ENCODE results near the gene MAPKAPK5. TPM values are rescaled to one million over a fixed set of nuclear protein-coding genes. Genes with fewer than 3 reads are reported as not detected.

MAPKAPK5 gene
- total and polyA plus RNA-seq, 2 donors (not counting 3 experiments of a cell fraction or from before 2014, with no cell fraction given), result 22.8 to 47.1 TPM

DNA sequence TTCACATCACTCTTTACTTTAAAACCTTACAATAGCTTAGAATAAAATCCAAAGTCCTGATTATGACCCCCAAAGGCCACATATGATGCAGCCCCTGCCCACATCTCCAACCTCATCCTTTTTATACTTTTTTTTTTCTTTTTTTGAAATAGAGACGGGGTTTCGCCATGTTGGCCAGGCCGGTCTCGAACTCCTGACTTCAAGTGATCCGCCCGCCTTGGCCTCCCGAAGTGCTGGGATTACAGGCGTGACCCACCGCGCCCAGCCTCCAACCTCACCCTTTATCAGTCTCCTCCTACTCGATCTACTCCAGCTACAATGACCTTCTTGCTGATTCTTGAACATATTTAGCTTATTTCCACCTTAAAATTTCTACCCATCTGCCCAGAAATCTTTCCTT is 1.2 kb upstream of the MAPKAPK5 start:
- ChIA-PET POLR2A (no interaction called here), CTCF (interaction anchor here (0.7 to 1.3 kb wide), 4 partner anchors 19 to 546 kb away, joined by 3 to 5 read pairs (median 3); no protein-coding TSS in a partner anchor)
- H3K79me2 ChIP-seq (ENCODE audit: control insufficient read depth, insufficient read depth, low read length), result peaks cover 59% of the 10 kb centered on the region
- H4K20me1 ChIP-seq (replicated peaks; ENCODE audit: control insufficient read depth, extremely low read depth, insufficient read depth, low read length), result no peaks in the 10 kb centered on the region
- peak overlapping the region; percentile 83 for H3K27ac ChIP-seq (ENCODE audit: insufficient read depth, low read depth, low read length)
- dilution Hi-C loops (cut with MboI; ENCODE audit: extremely low pct_ligation_motif_present, low sequenced_read_pairs), result no loop called here
- intact Hi-C loops (cut with micrococcal nuclease), result loop anchor here (5.0 to 10.0 kb wide), 2 partner anchors 171 to 574 kb away; partner anchors contain the start of genes ERP29, PTPN11 and TMEM116
- H3K36me3 ChIP-seq (ENCODE audit: control insufficient read depth in 2 of 2, extremely low read depth in 1 of 2, insufficient read depth in 2 of 2, low read length in 2 of 2), result peaks cover 4% of the 10 kb centered on the region in 2 experiments
- TF ChIP-seq POLR2AphosphoS5 (IDR thresholded peaks at IDR 0.05; ENCODE audit: insufficient read depth, low read depth, low read length) (no peak), JUN (IDR thresholded peaks at IDR 0.05; ENCODE audit: borderline replicate concordance, insufficient read depth, insufficient read length, low read depth) (no peak)
- TF ChIP-seq, protein P1, sequence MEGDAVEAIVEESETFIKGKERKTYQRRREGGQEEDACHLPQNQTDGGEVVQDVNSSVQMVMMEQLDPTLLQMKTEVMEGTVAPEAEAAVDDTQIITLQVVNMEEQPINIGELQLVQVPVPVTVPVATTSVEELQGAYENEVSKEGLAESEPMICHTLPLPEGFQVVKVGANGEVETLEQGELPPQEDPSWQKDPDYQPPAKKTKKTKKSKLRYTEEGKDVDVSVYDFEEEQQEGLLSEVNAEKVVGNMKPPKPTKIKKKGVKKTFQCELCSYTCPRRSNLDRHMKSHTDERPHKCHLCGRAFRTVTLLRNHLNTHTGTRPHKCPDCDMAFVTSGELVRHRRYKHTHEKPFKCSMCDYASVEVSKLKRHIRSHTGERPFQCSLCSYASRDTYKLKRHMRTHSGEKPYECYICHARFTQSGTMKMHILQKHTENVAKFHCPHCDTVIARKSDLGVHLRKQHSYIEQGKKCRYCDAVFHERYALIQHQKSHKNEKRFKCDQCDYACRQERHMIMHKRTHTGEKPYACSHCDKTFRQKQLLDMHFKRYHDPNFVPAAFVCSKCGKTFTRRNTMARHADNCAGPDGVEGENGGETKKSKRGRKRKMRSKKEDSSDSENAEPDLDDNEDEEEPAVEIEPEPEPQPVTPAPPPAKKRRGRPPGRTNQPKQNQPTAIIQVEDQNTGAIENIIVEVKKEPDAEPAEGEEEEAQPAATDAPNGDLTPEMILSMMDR (IDR thresholded peaks at IDR 0.05; ENCODE audit: extremely low read depth in 1 of 2, insufficient read depth in 1 of 2, low read depth in 1 of 2, low read length in 2 of 2), result no peak
- peaks cover 15% of the 10 kb centered on the region for H3K4me1 ChIP-seq (ENCODE audit: control insufficient read depth, extremely low read depth, insufficient read depth, low read length)
- peak overlapping the region; percentile 93 for H3K4me2 ChIP-seq (ENCODE audit: insufficient read depth, low read length)
- H3K27me3 ChIP-seq (ENCODE audit: control insufficient read depth in 2 of 2, insufficient read depth in 2 of 2, low read length in 2 of 2), result no peaks in the 10 kb centered on the region
- no peaks in the 10 kb centered on the region for H3K9me3 ChIP-seq (replicated peaks; ENCODE audit: control insufficient read depth, insufficient read depth, low read length)
- no peak overlapping the region for H2AFZ ChIP-seq (ENCODE audit: low read depth, low read length)
- no TSS peak for BruUV-seq (replicated peaks)
- H3K9me1 ChIP-seq (replicated peaks; ENCODE audit: control insufficient read depth, extremely low read depth, insufficient read depth, low read length), result no peaks in the 10 kb centered on the region
- peak overlapping the region; percentile 57 to 97 (median 77) for H3K4me3 ChIP-seq (replicated peaks in 1 of 3; ENCODE audit: insufficient read depth in 1 of 3, low read depth in 1 of 3, low read length in 3 of 3)
- H3K9ac ChIP-seq (replicated peaks; ENCODE audit: extremely low read depth, insufficient read depth, low read length), result peak overlapping the region; percentile 87
- FAIRE-seq, result no peak
- DNase-seq (ENCODE audit: low read depth, low spot score), result no peak

DNA sequence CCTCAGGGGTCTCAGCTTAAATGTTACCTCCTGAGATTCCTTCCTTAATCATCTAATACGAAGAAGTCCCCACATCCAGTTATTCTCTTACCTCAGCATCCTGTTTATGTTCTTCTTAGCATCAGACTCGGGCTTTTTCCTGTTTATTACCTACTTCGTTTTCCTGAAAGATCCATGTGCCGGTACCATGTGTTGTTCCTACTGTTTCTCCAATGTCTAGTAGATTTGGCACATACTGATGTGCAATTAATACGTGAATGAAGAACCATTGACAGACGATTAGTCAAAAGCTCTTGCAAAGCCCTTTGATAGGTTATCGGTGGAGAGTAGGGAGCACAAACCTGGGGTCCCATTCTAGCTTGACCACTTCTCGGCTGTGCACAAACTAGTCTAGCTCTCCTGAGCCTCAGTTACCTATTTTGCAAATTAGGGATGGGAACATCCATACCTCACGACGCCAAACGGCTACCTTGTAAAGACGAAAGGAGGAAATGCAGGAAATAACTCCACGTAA is 735 bp upstream of the MAPKAPK5 start:
- Histone ChIP-seq H2AFZ (ENCODE audit: low read depth, low read length) (peak overlapping the region; percentile 67), H3K9me3 (replicated peaks; ENCODE audit: control insufficient read depth, insufficient read depth, low read length) (no peaks in the 10 kb centered on the region), H3K9ac (replicated peaks; ENCODE audit: extremely low read depth, insufficient read depth, low read length) (peak overlapping the region; percentile 87), H3K27ac (ENCODE audit: insufficient read depth, low read depth, low read length) (peak overlapping the region; percentile 83), H3K79me2 (ENCODE audit: control insufficient read depth, insufficient read depth, low read length) (peaks cover 64% of the 10 kb centered on the region), H3K9me1 (replicated peaks; ENCODE audit: control insufficient read depth, extremely low read depth, insufficient read depth, low read length) (no peaks in the 10 kb centered on the region), H3K4me2 (ENCODE audit: insufficient read depth, low read length) (peak overlapping the region; percentile 93), H3K27me3 (ENCODE audit: control insufficient read depth in 2 of 2, insufficient read depth in 2 of 2, low read length in 2 of 2) (no peaks in the 10 kb centered on the region), H3K4me3 (replicated peaks in 1 of 3; ENCODE audit: insufficient read depth in 1 of 3, low read depth in 1 of 3, low read length in 3 of 3) (peak overlapping the region; percentile 57 to 97 (median 77)), H3K4me1 (ENCODE audit: control insufficient read depth, extremely low read depth, insufficient read depth, low read length) (peaks cover 17% of the 10 kb centered on the region), H3K36me3 (ENCODE audit: control insufficient read depth in 2 of 2, extremely low read depth in 1 of 2, insufficient read depth in 2 of 2, low read length in 2 of 2) (peaks cover 4% of the 10 kb centered on the region in 2 experiments), H4K20me1 (replicated peaks; ENCODE audit: control insufficient read depth, extremely low read depth, insufficient read depth, low read length) (no peaks in the 10 kb centered on the region)
- peak; percentile 49 for FAIRE-seq
- DNase-seq (ENCODE audit: low read depth, low spot score), result peak; percentile 63
- ChIA-PET CTCF (interaction anchor here (0.7 to 1.3 kb wide), 4 partner anchors 19 to 546 kb away, joined by 3 to 5 read pairs (median 3); no protein-coding TSS in a partner anchor), POLR2A (interaction anchor here (1.1 kb wide), 1 partner anchor 27 kb away, joined by 4 read pairs; no protein-coding TSS in a partner anchor)
- TF ChIP-seq, protein P1 (IDR thresholded peaks at IDR 0.05; ENCODE audit: extremely low read depth in 1 of 2, insufficient read depth in 1 of 2, low read depth in 1 of 2, low read length in 2 of 2), result no peak
- TF ChIP-seq, protein P2, sequence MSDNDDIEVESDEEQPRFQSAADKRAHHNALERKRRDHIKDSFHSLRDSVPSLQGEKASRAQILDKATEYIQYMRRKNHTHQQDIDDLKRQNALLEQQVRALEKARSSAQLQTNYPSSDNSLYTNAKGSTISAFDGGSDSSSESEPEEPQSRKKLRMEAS (IDR thresholded peaks at IDR 0.05; ENCODE audit: insufficient read depth, insufficient read length), result peak; percentile 6
- TSS peak; percentile 87 for BruUV-seq (replicated peaks)
- dilution Hi-C loops (cut with MboI; ENCODE audit: extremely low pct_ligation_motif_present, low sequenced_read_pairs) (no loop called here), intact Hi-C loops (cut with micrococcal nuclease) (loop anchor here (5.0 to 10.0 kb wide), 2 partner anchors 171 to 574 kb away; partner anchors contain the start of genes ERP29, PTPN11 and TMEM116)

All from endothelial cell of umbilical vein (primary cell).